Measurements from ENCODE around the gene KCTD10. TPM values are rescaled to one million over a fixed set of nuclear protein-coding genes. Genes with fewer than 3 reads are reported as not detected.

KCTD10 gene
- total and polyA plus RNA-seq, 9 of the 15 experiments (the other 6 are each of a cell fraction or from before 2014, with no cell fraction given) = 1.9 to 37.5 (median 15.7) TPM

- ChIA-PET CTCF (ENCODE audit: low intra/inter-chr PET ratio) (interaction anchor here (0.6 to 1.9 kb wide), 4 partner anchors 17 to 347 kb away, joined by 3 to 6 read pairs (median 3); no protein-coding TSS in a partner anchor), POLR2A (interaction anchor here (0.6 to 1.2 kb wide), 4 partner anchors 33 to 612 kb away, joined by 3 read pairs; no protein-coding TSS in a partner anchor)
- peak; percentile 79 to 87 (median 85) for DNase-seq (ENCODE audit: extremely low read depth in 1 of 4, low spot score in 3 of 4)
- Histone ChIP-seq H3K4me2 (ENCODE audit: insufficient read depth, low read length) (no peak overlapping the region), H3K79me2 (ENCODE audit: control insufficient read depth, insufficient read depth, low read length) (no peaks in the 10 kb centered on the region), H3K36me3 (ENCODE audit: control insufficient read depth, insufficient read depth, low read length) (no peaks in the 10 kb centered on the region), H3K4me1 (replicated peaks in 1 of 2; ENCODE audit: control insufficient read depth in 2 of 2, insufficient read depth in 2 of 2, low read length in 2 of 2) (no peaks in the 10 kb centered on the region; a peak in 1 of 5 replicates), H2AFZ (ENCODE audit: low read depth, low read length) (no peak overlapping the region), H4K20me1 (replicated peaks; ENCODE audit: control insufficient read depth, insufficient read depth, low read length) (0 out of 2 replicates have a peak, but pooled peaks cover 3% of the 10 kb centered on the region), H3K27ac (ENCODE audit: extremely low read depth, low read depth, low read length) (no peak overlapping the region), H3K9me1 (ENCODE audit: control insufficient read depth, insufficient read depth, low read length) (no peaks in the 10 kb centered on the region), H3K9ac (ENCODE audit: insufficient read depth in 1 of 2, low read depth in 2 of 2, low read length in 2 of 2) (no peak overlapping the region), H3K9me3 (replicated peaks; ENCODE audit: control insufficient read depth, insufficient read depth, low read depth, low read length) (0 out of 2 replicates have a peak, but pooled peaks cover 3% of the 10 kb centered on the region), H3K4me3 (no peak overlapping the region), H3K27me3 (ENCODE audit: control insufficient read depth in 2 of 2, insufficient read depth in 2 of 2, low read length in 2 of 2) (peaks cover 7 to 33% of the 10 kb centered on the region in 2 experiments; a peak in 4 of 5 replicates)
- ATAC-seq = peak; percentile 95
- peak; percentile 93 for FAIRE-seq
- BruUV-seq (replicated peaks) = no TSS peak
- WGBS (ENCODE audit: insufficient coverage, low coverage, missing lambda C conversion rate) = 16% methylated on average over 8 of the region's 8 CpGs
- in situ Hi-C loops (cut with MboI) = no loop called here
- intact Hi-C loops (cut with micrococcal nuclease) = loop anchor here (2.0 to 10.0 kb wide), 2 partner anchors 87 to 347 kb away; no protein-coding TSS in a partner anchor
- no peak for TF ChIP-seq RFX1 (IDR thresholded peaks at IDR 0.05)
- TF ChIP-seq DEAF1 (CRISPR knock-in tag; IDR thresholded peaks at IDR 0.05) = 0 out of 2 replicates have a peak, but pooled peaks have one; percentile 19
- peak; percentile 45; the same call in 1 of the 2 replicates for TF ChIP-seq REST (IDR thresholded peaks at IDR 0.05; ENCODE audit: borderline replicate concordance)
- TF ChIP-seq REST (CRISPR knock-in tag; IDR thresholded peaks at IDR 0.05; ENCODE audit: low read depth) = no peak
- TF ChIP-seq SMC3 (conservative IDR thresholded peaks at IDR 0.05; ENCODE audit: insufficient read depth, low read depth, low read length) = peak; percentile 78
- peak; percentile 54 to 86 for TF ChIP-seq RAD21 (CRISPR knock-in tag; conservative IDR thresholded peaks at IDR 0.05 in 1 of 2, IDR thresholded peaks at IDR 0.05 in 1 of 2)
- no peak for TF ChIP-seq TEAD2 (tag; IDR thresholded peaks at IDR 0.05)
- no peak for TF ChIP-seq SREBF1 (IDR thresholded peaks at IDR 0.05; ENCODE audit: borderline replicate concordance, low read depth, low read length)
- TF ChIP-seq SMAD4 (CRISPR knock-in tag; conservative IDR thresholded peaks at IDR 0.05) = no peak
- TF ChIP-seq MTA2 (IDR thresholded peaks at IDR 0.05; ENCODE audit: low read depth) = no peak
- 0 out of 2 replicates have a peak, but pooled peaks have one; percentile 12 for TF ChIP-seq TEAD4 (IDR thresholded peaks at IDR 0.05; ENCODE audit: low read length)
- no peak for TF ChIP-seq TEAD4 (CRISPR knock-in tag; IDR thresholded peaks at IDR 0.05; ENCODE audit: borderline replicate concordance)
Observed at GRCh38 chr12:109428037-109428629, 49.0 kb downstream of the KCTD10 start.
